ENCODE results near the gene HIRIP3. TPM values are rescaled to one million over a fixed set of nuclear protein-coding genes. Genes with fewer than 3 reads are reported as not detected.

The HIRIP3 gene
- polyA plus RNA-seq, 2 of the 4 experiments (the other 2 are of a cell fraction) = 11.5 to 16.7 TPM

DNA sequence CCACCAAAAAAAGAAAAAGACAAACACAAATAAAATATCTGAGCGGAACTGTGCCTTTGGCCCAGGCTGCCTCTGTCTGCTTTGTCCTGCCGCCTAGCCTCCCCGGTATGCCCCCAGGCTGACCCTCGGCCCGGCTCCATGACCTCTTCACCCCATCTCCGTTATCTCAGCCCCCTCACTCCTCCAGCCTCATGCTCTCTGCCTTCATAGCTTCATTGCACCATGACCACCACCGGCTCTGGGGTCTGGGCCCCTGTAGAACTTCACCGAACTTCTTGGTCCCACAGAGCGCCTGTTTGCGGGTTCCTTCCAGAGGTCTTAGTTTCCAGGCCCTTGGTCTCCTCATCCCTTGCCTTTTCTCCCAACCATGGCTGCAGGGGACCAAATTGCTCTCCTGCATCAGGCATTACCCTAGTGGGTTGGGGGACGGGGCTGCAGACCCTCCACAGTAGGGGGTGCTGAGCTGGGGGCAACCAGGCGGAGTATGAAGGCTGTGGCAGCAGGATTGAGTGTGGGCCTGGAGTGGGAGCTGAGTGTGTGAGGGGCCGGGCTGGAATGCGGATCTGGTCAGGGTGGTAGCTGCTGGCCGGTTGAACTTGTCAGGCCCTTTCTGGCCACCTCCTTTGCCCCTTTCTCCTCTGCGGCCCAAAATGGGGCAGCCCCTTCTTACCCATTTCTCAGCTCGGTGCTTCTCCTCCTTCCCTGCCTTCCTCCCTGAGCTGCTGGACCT is 6.9 kb downstream of the HIRIP3 start:
- no peak overlapping the region for H3K27ac ChIP-seq
- no peak overlapping the region for H3K4me2 ChIP-seq
- TF ChIP-seq REST (IDR thresholded peaks at IDR 0.05) (no peak), EHF (CRISPR knock-in tag; IDR thresholded peaks at IDR 0.05) (no peak), FOSL2 (IDR thresholded peaks at IDR 0.05) (no peak), FOSL2 (CRISPR knock-in tag; IDR thresholded peaks at IDR 0.05) (no peak), JUN (IDR thresholded peaks at IDR 0.05) (no peak), MAZ (IDR thresholded peaks at IDR 0.05; ENCODE audit: borderline replicate concordance, low read depth, low read length) (no peak), CHD2 (IDR thresholded peaks at IDR 0.05; ENCODE audit: low read length, partially characterized antibody) (no peak), HES2 (IDR thresholded peaks at IDR 0.05) (no peak), SMC3 (IDR thresholded peaks at IDR 0.05) (no peak), KDM1A (IDR thresholded peaks at IDR 0.05; ENCODE audit: low read depth) (no peak), CHD4 (IDR thresholded peaks at IDR 0.05; ENCODE audit: borderline replicate concordance) (no peak), E2F6 (IDR thresholded peaks at IDR 0.05; ENCODE audit: borderline replicate concordance, low read depth) (no peak), FOXS1 (CRISPR knock-in tag; IDR thresholded peaks at IDR 0.05) (no peak), HEYL (CRISPR knock-in tag; IDR thresholded peaks at IDR 0.05) (no peak), RNF2 (IDR thresholded peaks at IDR 0.05; ENCODE audit: borderline replicate concordance, low read depth) (no peak)
- TF ChIP-seq, protein P1, sequence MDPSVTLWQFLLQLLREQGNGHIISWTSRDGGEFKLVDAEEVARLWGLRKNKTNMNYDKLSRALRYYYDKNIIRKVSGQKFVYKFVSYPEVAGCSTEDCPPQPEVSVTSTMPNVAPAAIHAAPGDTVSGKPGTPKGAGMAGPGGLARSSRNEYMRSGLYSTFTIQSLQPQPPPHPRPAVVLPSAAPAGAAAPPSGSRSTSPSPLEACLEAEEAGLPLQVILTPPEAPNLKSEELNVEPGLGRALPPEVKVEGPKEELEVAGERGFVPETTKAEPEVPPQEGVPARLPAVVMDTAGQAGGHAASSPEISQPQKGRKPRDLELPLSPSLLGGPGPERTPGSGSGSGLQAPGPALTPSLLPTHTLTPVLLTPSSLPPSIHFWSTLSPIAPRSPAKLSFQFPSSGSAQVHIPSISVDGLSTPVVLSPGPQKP (IDR thresholded peaks at IDR 0.05; ENCODE audit: low read depth, low read length) = no peak
- ChIA-PET POLR2A (interaction anchor here (1.4 kb wide), 1 partner anchor 15 kb away, joined by 4 read pairs; the partner anchor contains the start of gene TAOK2), CTCF (interaction anchor here (0.7 to 1.3 kb wide), 7 partner anchors 14 to 89 kb away, joined by 3 read pairs; partner anchors contain the start of gene TAOK2)
- WGBS (ENCODE audit: missing lambda C conversion rate) = 93% methylated on average over 17 of the region's 17 CpGs
- FAIRE-seq (no peak), DNase-seq (ENCODE audit: low read depth in 1 of 2, low spot score in 1 of 2) (no peak), ATAC-seq (no peak)
- H3K9me3 ChIP-seq = no peaks in the 10 kb centered on the region
- H3K4me3 ChIP-seq = no peak overlapping the region
- no peaks in the 10 kb centered on the region for H3K4me1 ChIP-seq

DNA sequence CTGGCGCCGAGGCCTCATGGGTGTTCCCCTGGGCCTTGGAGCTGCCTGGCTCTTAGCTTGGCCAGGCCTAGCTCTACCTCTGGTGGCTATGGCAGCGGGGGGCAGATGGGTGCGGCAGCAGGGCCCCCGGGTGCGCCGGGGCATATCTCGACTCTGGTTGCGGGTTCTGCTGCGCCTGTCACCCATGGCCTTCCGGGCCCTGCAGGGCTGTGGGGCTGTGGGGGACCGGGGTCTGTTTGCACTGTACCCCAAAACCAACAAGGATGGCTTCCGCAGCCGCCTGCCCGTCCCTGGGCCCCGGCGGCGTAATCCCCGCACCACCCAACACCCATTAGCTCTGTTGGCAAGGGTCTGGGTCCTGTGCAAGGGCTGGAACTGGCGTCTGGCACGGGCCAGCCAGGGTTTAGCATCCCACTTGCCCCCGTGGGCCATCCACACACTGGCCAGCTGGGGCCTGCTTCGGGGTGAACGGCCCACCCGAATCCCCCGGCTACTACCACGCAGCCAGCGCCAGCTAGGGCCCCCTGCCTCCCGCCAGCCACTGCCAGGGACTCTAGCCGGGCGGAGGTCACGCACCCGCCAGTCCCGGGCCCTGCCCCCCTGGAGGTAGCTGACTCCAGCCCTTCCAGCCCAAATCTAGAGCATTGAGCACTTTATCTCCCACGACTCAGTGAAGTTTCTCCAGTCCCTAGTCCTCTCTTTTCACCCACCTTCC is 7.9 kb downstream of the HIRIP3 start:
- FAIRE-seq = no peak
- POLR2A ChIA-PET = interaction anchor here (1.4 kb wide), 1 partner anchor 14 kb away, joined by 4 read pairs; the partner anchor contains the start of gene TAOK2
- no peak for TF ChIP-seq ESRRA (IDR thresholded peaks at IDR 0.05; ENCODE audit: borderline replicate concordance, low read length)
- no peak for TF ChIP-seq NR3C1 (IDR thresholded peaks at IDR 0.05)
- TF ChIP-seq SMC3 (IDR thresholded peaks at IDR 0.05) = no peak
- no peak for TF ChIP-seq POLR2A (IDR thresholded peaks at IDR 0.05; ENCODE audit: low read length)
- TF ChIP-seq, protein P2, sequence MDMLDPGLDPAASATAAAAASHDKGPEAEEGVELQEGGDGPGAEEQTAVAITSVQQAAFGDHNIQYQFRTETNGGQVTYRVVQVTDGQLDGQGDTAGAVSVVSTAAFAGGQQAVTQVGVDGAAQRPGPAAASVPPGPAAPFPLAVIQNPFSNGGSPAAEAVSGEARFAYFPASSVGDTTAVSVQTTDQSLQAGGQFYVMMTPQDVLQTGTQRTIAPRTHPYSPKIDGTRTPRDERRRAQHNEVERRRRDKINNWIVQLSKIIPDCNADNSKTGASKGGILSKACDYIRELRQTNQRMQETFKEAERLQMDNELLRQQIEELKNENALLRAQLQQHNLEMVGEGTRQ (IDR thresholded peaks at IDR 0.05) = no peak

More for the DNA sequence above, 7.9 kb downstream of the HIRIP3 start:
- CTCF ChIA-PET = interaction anchor here (0.9 to 5.3 kb wide), 2 partner anchors 18 to 76 kb away, joined by 4 to 22 read pairs; no protein-coding TSS in a partner anchor
- no peak for DNase-seq (ENCODE audit: low read depth in 1 of 2, low spot score in 1 of 2)
- Histone ChIP-seq H3K4me2 (no peak overlapping the region), H3K4me1 (no peaks in the 10 kb centered on the region), H3K9me3 (no peaks in the 10 kb centered on the region), H3K4me3 (no peak overlapping the region), H3K27ac (no peak overlapping the region)
- WGBS (ENCODE audit: missing lambda C conversion rate) = 92% methylated on average over 21 of the region's 35 CpGs
- no peak for ATAC-seq
